ENCODE data around the gene COL23A1.

DNA sequence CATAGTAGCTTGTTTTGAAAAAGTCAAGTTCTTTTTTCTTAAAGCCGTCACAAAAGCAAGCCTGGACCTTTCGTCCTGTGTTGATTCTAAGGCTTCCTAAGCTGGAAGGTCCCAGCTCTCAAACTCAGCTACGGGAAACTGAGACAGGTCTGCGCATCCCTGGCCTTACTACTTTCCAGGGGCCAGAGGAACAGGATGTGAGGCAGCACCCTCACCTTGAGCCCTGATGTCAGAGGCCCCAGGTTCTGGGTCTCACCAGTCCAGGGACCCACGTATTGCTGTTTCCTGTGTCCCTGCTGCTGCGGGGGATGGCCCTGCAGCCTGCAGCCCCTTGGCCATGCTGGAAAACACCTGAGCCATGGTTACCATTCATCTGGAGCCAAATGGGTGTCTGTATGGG is 123.9 kb downstream of the COL23A1 start:
- no peak for TF ChIP-seq ESRRA (CRISPR knock-in tag; IDR thresholded peaks at IDR 0.05; ENCODE audit: borderline replicate concordance)
- TF ChIP-seq IRF2 (CRISPR knock-in tag; IDR thresholded peaks at IDR 0.05; ENCODE audit: borderline replicate concordance, low read depth) = no peak
- TF ChIP-seq NFE2L1 (CRISPR knock-in tag; IDR thresholded peaks at IDR 0.05) = no peak
- TF ChIP-seq, protein P1, sequence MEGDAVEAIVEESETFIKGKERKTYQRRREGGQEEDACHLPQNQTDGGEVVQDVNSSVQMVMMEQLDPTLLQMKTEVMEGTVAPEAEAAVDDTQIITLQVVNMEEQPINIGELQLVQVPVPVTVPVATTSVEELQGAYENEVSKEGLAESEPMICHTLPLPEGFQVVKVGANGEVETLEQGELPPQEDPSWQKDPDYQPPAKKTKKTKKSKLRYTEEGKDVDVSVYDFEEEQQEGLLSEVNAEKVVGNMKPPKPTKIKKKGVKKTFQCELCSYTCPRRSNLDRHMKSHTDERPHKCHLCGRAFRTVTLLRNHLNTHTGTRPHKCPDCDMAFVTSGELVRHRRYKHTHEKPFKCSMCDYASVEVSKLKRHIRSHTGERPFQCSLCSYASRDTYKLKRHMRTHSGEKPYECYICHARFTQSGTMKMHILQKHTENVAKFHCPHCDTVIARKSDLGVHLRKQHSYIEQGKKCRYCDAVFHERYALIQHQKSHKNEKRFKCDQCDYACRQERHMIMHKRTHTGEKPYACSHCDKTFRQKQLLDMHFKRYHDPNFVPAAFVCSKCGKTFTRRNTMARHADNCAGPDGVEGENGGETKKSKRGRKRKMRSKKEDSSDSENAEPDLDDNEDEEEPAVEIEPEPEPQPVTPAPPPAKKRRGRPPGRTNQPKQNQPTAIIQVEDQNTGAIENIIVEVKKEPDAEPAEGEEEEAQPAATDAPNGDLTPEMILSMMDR (IDR thresholded peaks at IDR 0.05) = no peak
- no peak for TF ChIP-seq CREB1 (CRISPR knock-in tag; IDR thresholded peaks at IDR 0.05)
- no peak for TF ChIP-seq FOXJ3 (CRISPR knock-in tag; IDR thresholded peaks at IDR 0.05; ENCODE audit: borderline replicate concordance)
- no peak for TF ChIP-seq SMAD4 (CRISPR knock-in tag; IDR thresholded peaks at IDR 0.05)
